Activated CD8-positive, alpha-beta memory T cell treated with anti-CD3 and anti-CD28 coated beads, Interleukin-2, amount 50 U/mL, for 4 hours (primary cell): ENCODE data around the gene CDADC1.
"Not testable (repeated sequence)": the region's sequence is repeated elsewhere in the genome, so short reads cannot be mapped to it uniquely, and the experiment has no call there.

Experiments
- DNase-seq: peaks from one replicate; pipeline ENCODE4 v3.0.0-alpha.2; 2020

Gene CDADC1

DNA sequence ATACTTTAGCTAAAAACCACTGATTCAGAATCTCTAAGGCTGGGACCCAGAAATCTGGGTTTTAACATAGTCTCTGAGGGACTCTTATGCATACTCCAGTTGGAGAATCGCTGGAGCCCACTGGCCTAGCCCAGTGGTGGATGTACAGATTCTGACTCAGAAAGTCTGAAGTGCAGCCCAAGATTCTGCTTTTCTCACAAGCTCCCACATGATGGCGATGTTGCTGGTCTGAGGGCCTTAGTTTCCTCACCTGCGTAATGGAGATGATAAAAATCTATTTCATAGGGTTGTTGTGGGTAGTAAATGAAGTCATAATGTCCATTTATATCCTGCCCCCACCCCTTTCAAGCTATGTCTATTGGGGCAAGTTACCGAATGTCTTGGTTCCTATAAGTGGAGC, 7.7 kb upstream of the CDADC1 start:
- peak; percentile 24 for DNase-seq

DNA sequence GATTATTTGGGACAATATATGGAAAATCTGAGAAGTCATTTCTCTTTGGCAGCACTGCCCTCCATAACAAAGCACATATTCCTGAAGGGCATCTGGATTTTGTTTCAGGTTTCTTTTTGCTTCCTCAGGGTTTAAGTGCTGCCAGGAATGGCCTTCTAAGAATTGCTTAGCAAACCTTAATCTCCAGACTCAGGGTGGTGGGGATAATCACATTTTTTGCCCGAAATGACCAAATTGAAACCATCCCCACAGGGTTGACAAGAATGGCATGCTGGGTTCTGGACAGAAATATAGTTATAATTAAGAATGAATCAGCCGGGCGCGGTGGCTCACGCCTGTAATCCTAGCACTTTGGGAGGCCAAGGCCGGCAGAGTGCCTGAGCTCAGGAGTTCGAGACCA, 6.4 kb upstream of the CDADC1 start:
- DNase-seq, result no peak

DNA sequence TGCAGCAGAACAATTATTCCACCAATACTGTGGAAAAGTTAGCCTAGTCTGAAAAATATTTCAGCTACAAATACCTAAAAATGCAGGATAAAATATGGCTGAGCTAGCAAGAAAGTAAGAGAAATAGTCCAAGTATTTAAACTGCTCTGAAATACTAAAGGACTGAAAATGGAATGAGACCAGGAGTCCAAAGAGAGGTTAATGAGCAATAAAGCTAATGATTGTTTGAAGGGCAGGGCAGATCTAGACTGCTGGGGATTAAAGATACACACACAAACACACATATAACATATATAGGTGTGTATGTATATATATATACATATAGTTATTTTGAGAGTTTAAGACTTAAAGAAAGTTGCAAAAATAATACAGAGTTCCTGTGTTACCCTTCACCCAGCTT, 2.6 kb upstream of the CDADC1 start:
- no peak for DNase-seq

DNA sequence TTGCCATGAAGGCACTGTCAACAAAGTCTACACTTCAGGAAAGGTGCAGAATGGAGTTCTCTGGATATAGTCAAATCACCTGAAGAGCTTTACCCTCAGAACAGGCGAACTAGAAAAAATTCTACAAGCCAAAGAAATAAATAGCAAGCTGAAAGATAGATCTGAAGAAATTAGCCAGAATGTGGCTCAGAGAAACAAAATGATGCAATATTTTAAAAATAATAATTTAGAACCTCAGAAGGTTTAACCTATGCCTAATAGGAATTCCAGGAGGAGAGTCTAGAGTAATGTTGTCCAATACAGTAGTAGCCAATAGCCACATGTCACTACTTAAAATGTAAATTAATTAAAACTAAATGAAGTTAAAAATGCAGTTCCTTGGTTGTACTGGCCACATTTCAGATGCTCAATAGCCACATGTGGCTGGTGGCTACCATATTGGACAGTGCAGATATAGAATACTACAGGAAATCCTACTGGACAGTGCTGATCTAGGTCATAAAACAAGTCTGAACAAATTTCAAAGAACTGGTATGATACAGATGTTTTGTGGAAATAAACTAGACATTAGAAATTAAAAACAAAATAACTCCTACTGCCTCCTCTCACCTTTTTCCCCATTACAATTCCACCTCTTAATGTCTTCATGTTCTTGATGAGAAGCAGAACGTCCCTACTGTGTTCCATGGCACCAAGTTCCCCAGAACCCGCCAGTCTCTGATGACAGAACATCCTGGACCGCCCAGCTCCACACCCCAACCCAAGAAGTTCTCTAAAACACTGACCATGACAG, 679 bp upstream of the CDADC1 start:
- no peak for DNase-seq

DNA sequence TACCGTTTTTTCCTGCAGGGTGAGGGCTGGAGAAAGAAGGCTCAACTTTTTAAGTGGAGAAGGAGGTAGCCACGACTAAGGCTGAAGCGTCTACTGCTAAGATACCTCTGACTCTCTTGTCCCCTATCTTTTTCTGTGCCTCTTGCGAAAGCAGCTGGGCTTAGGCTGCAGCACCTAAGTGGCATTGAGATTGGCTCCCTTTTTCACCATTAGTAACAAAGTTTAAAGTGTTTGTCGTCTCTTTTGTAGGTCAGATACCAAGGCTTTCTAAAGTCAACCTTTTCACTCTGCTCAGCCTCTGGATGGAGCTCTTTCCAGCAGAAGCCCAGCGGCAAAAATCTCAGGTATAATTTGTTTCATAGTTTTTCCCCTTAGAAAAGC, 887 bp downstream of the CDADC1 start:
- no peak for DNase-seq

DNA sequence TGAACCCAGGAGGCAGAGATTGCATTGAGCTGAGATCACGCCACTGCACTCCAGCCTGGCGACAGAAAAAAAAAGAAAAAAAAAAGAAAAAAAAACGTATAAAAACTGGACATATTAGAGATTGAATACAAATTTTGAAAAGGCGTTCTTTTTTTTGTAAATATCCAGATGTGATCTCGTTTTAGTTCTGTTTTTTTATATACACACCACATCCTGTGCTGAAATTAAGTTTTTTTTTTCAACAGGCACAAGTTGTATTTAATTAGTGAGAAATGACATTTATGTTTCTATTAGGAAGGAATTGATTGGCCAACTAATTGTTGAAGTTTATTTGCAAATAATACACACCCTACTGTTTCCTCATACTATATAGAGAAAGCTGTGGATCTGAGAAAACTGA, 3.6 kb downstream of the CDADC1 start:
- no peak for DNase-seq

DNA sequence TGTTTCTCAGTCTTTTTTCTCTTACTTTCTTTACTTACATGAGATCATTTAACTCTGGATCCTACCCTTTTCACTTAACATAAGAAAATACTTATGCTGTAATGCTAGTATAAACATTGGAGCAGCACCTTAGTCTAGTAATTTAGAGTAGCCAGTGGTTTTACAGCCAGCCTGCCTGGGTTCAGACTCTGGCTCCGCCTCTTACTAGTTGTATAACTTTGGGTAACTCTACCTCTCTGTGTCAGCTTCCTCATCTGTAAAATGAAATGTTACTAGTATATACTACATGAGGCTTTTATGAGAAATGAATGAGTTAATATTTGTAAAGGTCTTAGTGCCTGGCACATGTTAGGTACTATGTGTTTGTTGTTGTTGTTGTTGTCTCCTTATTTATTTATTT, 5.6 kb downstream of the CDADC1 start:
- no peak for DNase-seq

DNA sequence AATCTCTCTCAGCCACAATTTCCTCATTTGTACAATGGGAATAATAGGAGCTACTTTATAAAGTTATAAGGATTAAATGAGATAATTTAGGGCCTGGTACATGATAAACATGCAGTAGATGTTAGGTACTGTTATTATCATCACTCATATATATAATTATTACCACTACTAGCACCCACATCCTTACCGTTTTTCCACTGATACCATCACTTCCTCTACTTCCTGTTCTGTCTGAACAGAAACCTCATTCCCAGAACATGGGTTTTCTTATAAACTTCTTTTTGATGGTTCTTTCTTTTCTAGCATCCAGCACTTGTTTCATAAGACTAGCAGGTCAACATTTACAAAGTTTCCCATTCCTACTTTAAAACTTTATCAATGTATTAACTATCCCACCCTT, 6.3 kb downstream of the CDADC1 start:
- no peak for DNase-seq

DNA sequence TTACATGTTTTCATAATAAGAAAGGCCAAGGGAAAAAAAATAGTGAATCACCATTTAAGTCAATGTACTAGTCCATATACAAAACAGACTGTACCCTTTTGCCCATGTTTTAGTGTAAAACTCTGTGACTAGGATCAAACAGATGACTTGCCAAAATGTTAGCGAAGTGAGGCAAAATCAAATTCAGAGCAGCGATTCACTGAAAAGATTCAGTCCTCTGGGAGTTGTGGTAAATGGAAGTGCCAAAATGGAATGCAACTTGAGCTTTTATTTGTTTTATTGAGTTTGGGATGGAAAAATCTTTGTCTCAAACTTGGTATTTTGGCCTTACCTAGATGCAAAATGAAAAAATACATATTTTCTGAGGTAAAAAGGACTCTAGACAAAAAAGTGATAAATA, 9.1 kb downstream of the CDADC1 start:
- no peak for DNase-seq

DNA sequence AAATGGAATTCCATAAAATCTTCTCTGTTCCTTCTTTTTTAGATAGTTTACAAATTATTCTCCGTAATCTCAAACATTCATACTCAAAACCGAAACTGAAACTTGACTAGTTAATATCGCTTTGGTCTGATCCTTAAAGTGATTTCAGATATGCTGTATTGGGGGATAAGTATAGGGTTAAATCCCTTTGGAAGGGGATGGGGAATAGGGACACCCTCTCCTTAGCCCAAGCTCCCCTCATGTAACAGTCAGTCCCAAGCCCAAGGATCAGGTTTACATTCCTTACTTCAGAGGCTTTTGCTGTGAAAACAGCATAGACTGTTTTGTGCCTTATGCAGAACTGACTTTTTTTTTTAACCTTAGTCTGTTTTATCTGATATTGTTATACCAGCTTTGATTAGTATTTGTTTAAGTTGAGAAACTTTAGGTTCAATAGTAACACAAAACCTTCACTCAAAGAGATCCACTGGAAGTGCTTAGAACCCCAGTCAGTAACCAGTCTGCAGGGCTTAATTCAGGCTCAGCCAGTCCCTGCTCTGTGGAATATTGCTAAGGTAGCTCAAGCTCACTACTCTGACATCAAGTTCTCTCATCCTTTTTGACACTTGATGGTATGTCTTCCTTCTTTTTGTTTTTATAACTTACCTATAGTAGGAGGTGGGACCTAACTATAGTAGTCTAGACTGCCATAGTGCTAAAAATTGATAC, 10.5 kb downstream of the CDADC1 start:
- DNase-seq, result no peak

DNA sequence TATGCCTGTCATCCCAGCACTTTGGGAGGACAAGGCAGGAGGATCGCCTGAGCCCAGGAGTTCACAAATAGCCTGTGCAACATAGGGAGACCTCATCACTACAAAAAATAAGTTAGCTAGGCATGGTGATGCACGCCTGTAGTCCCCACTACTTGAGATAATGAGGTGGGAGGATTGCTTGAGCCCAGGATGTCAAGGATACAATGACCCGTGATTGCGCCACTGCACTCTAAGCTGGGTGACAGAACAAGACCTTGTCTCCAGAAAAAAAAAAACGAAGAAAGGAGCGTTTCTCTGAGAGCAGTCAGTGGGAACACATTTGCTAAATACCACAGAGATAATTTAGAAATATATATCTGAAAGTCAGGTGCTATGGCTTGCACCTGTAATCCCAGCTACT, 11.9 kb downstream of the CDADC1 start:
- DNase-seq, result no peak

DNA sequence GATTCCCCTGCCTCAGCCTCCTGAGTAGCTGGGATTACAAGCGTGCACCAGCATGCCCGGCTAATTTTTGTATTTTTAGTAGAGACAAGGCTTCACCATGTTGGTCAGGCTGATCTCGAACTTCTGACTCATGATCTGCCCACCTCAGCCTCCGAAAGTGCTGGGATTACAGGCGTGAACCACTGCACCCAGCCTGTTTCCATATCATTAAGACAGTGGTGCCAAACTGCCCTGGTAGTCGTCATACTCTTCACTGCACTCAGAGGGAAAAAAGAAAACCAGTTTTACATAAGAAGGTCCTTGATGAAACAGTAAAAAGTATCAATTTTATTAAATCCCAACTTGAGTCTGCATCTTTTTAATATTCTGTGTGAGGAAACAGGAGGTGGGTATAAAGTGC, 14.9 kb downstream of the CDADC1 start:
- DNase-seq, result no peak

DNA sequence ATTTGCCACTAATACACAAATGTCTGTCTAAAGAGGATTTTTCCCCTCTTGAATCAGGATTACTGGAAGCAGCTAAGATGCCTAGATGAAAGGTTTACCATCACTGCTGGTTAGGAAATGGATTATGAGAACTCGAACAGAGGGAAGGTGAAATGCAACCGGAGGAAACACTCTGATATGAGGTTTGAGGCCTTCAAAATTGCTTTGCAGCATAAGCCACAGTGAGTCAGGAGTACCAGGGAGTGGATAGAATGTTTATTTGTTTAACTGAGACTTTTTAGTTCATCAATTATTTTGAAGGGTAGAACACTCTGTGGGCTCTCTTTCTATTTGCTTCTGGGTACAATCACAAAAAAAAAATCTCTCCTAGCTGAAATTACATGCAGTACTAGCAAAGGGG, 18.1 kb downstream of the CDADC1 start:
- no peak for DNase-seq

DNA sequence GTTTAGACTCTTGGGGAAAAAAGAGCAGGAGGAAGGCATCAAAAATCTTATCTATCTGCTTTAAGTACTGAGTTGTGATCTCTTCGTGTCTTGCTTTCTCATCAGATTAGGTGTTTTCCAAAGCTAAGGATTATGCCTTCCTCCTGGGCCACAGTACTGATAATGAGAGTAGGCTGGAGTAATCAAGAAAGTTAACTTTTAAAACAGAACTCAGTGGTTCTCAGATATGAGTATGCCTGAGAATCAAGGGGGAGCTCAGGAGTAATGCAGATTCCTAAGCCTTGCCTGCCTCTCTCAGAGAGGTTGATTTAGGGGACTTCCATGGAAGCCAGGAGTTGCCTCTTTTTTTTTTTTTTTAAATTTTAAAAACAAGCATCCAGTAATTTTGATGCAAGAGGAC, 23.5 kb downstream of the CDADC1 start:
- no peak for DNase-seq

DNA sequence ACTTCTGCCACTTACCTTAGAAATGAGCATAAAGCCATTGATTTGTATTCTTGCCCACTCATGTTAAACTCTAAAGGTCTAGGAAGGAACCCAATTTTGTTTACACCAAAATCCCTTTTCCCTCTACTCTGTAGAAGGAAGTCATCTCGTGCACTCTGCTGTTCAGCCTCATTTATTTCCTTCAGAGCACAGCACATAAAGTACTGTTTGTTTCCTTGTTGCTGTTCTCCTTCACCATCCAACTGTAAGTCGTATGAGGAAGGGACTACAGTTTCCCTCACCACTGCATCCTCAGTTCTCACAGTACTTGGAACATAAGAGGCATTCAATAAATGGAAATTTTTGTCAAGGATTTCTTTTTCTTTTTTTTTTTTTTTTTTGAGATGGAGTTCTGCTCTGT, 24.6 kb downstream of the CDADC1 start:
- no peak for DNase-seq

DNA sequence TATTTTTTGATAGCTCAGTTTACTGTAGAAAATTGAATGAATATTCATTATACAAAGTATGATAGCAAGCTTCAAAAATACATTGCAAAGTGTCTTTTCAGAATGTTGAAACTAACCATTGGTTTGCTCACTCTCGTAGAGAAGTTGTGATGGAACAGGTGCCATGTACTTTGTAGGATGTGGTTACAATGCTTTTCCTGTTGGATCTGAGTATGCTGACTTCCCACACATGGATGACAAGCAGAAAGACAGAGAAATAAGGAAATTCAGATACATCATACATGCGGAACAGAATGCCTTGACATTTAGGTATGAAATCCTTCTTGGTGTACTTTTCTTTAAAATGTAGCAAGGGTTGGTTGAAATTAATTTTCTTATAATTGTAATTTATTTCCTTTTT, 30.5 kb downstream of the CDADC1 start:
- no peak for DNase-seq

DNA sequence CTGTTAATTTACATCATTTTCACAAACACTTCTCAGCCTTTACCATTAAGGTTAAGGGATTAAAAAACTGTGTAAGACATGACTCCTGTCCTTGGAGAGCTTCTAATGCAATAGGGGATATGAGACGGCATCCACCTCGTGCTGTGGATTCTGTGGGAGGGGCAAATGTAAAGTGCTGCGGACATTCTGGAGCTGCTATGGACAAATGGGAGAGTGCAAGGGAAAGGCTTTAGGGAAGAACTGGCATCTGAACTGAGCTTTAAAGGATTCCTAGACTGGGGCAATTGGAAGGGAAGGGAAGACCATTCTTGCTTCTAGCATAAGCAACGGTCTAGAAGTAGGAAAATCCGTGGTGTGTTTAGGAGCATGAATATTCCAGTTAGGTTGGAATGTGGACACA, 31.4 kb downstream of the CDADC1 start:
- DNase-seq, result no peak

DNA sequence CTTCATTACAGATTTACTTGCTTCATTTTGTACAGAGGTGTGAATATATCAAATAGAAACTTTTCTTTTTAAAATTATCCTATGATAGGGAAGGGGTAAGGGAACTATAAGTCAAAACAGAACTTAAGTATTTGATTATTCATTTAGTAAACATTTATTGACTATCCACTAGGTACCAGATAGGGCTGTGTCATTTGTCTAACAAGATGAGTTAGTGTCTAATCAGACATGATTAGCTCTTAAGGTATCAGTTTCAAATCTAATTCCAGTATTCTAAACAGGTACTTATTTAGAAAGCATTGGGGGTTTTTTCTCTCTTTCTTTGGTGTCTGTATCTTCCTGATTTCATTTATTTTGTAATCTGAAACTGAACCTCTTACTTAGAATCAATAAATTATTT, 32.2 kb downstream of the CDADC1 start:
- no peak for DNase-seq

DNA sequence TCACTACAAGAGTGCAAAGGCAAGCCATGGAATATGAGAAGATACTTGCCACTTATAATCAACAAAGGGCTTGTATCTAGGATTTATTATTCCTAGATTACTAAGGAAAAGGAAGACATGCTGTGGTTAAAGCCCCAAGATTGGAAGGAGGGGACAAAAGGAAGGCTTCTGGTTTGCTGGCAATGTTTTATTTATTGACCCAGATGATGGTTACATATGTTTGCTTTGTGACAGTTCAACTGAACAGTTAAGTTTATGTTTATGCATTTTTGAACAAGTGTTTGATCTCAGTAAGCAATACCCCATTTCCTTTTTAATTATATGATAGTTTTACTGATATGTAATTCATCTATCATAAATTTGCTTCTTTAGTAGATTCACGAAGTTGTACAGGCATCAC, 40.3 kb downstream of the CDADC1 start:
- no peak for DNase-seq

DNA sequence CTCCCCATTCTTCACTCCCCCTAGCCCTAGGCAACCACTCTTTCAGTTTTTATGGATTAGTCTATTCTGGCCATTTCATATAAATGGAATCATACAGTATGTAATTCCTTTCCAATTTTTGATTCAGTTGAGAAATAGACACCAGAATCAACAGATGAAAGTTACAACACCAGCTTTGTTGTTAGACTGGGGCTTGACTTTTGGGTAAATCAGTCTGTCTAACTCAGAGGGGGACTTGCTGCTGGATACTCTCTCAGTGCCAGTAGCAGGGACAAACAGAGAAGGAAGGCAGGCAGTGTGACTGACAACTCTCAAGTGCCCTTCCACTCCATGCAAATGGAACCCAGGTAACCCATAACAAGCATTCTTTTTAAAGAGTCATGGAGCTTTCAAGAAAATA, 40.7 kb downstream of the CDADC1 start:
- DNase-seq, result no peak

DNA sequence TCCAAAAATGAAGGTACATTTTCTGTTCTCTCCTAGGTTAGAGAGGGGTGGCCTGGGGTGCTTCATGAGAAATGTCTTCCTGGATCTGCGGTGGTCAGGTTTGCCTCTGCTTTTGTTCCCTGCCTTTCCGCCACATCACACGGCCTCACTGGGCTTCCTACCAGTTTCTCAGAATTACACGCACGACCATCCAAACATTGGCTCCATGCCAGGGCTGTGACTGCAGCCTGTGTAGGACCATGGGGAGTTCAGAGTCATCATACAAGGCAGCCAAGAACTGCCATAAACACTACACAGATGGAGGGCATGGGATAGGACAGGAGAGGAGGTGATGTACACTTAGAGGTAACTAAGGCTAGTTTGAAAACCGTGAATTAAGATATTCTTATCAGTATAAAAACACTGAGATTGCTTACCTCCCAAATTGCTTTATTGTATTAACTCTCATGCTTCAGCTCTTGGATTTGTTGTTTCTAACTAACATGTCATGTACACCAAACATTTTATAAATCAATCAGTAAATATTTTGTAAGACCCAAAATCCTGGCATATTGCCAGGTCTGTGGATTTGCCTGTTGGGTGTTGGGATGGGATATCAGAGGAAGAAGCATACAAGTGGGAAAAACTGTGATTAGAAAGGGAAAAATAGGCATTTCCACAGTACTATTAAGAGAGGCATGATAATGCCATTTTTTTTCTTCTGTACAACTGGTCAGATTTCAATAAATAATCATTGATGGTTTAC, 45.2 kb downstream of the CDADC1 start:
- DNase-seq, result no peak

DNA sequence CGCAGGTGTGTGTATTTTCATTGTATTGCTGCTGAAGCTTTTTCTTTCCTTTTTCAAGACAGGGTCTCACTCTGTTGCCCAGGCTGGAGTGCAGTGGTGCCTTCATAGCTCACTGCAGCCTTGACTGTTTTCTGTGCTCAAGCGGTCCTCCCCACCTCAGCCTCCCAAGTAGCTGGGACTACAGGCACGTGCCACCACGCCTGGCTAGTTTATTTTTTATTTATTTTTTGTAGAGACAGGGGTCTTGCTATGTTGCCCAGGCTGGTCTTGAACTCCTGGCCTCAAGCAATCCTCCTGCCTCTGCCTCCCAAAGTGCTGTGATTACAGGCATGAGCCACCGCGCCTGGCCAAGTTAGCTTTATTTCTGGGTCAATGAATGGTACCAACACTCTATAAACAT, 47.0 kb downstream of the CDADC1 start:
- DNase-seq, result not testable (repeated sequence)

DNA sequence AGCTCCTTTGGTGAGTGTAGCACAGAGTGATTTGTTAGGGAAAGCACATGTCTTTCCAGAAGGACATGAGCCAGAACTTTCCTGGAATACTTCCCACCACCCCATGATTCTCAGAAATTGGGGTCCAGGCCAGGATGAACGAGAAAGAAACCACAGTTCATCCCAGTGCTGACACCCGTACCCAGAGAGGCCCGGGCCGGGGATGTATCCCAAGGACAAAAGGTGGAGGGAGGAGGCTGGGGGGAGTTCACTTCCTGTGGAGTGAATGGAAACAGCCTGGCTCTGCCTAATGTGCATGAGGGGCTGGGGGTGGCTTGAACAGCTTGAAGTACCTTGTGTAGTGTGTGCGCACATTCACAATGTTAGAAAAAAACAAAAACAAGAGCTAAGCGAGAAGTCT, 47.5 kb downstream of the CDADC1 start:
- DNase-seq, result no peak

DNA sequence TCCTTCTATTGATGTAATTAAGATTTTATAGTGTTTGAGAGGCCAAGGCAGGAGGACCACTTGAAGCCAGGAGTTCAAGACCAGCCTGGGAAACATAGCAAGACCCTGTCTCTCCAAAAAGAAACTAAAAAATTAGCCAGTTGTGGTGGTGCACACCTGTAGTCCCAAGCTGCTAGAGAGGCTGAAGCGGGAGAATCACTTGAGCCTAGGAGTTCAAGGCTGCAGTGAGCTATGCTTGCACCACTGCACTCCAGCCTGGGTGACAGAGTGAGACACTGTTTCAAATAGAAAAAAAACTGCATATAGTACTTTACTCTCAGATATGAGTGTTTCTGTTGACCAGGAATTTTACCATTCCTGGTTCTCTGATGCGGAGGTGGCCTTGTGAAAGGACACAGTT, 48.9 kb downstream of the CDADC1 start:
- DNase-seq, result no peak
